ENCODE data around the gene PLK2. TPM values are rescaled to one million over a fixed set of nuclear protein-coding genes. Genes with fewer than 3 reads are reported as not detected.

The PLK2 gene
- total and polyA plus RNA-seq, 9 of the 15 experiments (the other 6 are each of a cell fraction or from before 2014, with no cell fraction given): 0.58 TPM; not detected in 8

DNA sequence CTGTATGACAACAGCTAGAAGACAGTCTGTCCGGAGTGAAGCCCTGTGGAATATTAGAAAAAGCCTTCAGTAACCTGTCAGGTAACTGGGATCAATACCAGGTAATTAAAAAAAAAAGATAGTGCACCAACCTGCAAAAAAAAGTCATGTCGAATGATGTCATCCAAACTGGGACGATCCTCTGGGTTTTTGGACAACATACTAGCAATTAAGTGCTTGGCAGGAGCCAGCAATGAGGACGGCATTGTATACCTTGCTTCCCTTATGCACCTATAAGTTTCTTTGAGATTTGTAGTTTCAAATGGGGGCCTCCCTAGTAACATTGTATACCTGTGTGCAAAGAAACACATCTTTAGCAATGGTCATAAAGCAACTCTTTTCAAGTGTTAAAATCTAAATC is 2.8 kb downstream of the PLK2 start:
- Histone ChIP-seq H3K9ac (ENCODE audit: insufficient read depth in 1 of 2, low read depth in 2 of 2, low read length in 2 of 2) (no peak overlapping the region), H3K4me2 (ENCODE audit: insufficient read depth, low read length) (no peak overlapping the region), H3K27ac (ENCODE audit: extremely low read depth, low read depth, low read length) (no peak overlapping the region), H3K9me3 (replicated peaks; ENCODE audit: control insufficient read depth, insufficient read depth, low read depth, low read length) (no peaks in the 10 kb centered on the region), H3K4me1 (replicated peaks in 1 of 2; ENCODE audit: control insufficient read depth in 2 of 2, insufficient read depth in 2 of 2, low read length in 2 of 2) (peaks cover 0 to 12% of the 10 kb centered on the region in 2 experiments; a peak in 1 of 5 replicates), H4K20me1 (replicated peaks; ENCODE audit: control insufficient read depth, insufficient read depth, low read length) (no peaks in the 10 kb centered on the region), H3K27me3 (ENCODE audit: control insufficient read depth in 2 of 2, insufficient read depth in 2 of 2, low read length in 2 of 2) (no peaks in the 10 kb centered on the region), H3K4me3 (no peak overlapping the region), H3K9me1 (ENCODE audit: control insufficient read depth, insufficient read depth, low read length) (no peaks in the 10 kb centered on the region), H2AFZ (ENCODE audit: low read depth, low read length) (no peak overlapping the region), H3K79me2 (ENCODE audit: control insufficient read depth, insufficient read depth, low read length) (no peaks in the 10 kb centered on the region), H3K36me3 (ENCODE audit: control insufficient read depth, insufficient read depth, low read length) (no peaks in the 10 kb centered on the region)
- POLR2A ChIA-PET: no interaction called here
- intact Hi-C loops (cut with micrococcal nuclease): no loop called here
- CTCF ChIA-PET (ENCODE audit: low intra/inter-chr PET ratio): no interaction called here
- TF ChIP-seq TCF3 (CRISPR knock-in tag; IDR thresholded peaks at IDR 0.05) (no peak), SP2 (IDR thresholded peaks at IDR 0.05; ENCODE audit: extremely low read depth, low read depth, low read length, poor library complexity, severe bottlenecking) (no peak), OTX1 (CRISPR knock-in tag; IDR thresholded peaks at IDR 0.05) (no peak), ZNF324 (CRISPR knock-in tag; IDR thresholded peaks at IDR 0.05) (no peak), E2F5 (CRISPR knock-in tag; IDR thresholded peaks at IDR 0.05) (no peak), NRF1 (conservative IDR thresholded peaks at IDR 0.05 in 1 of 2, IDR thresholded peaks at IDR 0.05 in 1 of 2) (no peak), IRF1 (CRISPR knock-in tag; IDR thresholded peaks at IDR 0.05; ENCODE audit: borderline replicate concordance) (no peak), SMARCA5 (IDR thresholded peaks at IDR 0.05) (no peak), SMAD2 (IDR thresholded peaks at IDR 0.05; ENCODE audit: low read depth, low read length) (no peak), PRPF4 (IDR thresholded peaks at IDR 0.05; ENCODE audit: insufficient read depth, low read depth, low read length, poor library complexity, severe bottlenecking) (no peak), ZNF444 (CRISPR knock-in tag; IDR thresholded peaks at IDR 0.05) (no peak), PTBP1 (IDR thresholded peaks at IDR 0.05; ENCODE audit: low read depth, low read length) (no peak), ZNF354B (CRISPR knock-in tag; IDR thresholded peaks at IDR 0.05) (no peak), NFXL1 (CRISPR knock-in tag; IDR thresholded peaks at IDR 0.05) (no peak), RBM39 (optimal IDR thresholded peaks at IDR 0.05; ENCODE audit: low read depth, low read length) (no peak), EP300 (IDR thresholded peaks at IDR 0.05; ENCODE audit: low read length) (no peak), BDP1 (IDR thresholded peaks at IDR 0.05; ENCODE audit: insufficient read depth, insufficient read length) (no peak), ZNF146 (CRISPR knock-in tag; IDR thresholded peaks at IDR 0.05; ENCODE audit: unreplicated experiment) (no peak)
- TF ChIP-seq, protein P1, sequence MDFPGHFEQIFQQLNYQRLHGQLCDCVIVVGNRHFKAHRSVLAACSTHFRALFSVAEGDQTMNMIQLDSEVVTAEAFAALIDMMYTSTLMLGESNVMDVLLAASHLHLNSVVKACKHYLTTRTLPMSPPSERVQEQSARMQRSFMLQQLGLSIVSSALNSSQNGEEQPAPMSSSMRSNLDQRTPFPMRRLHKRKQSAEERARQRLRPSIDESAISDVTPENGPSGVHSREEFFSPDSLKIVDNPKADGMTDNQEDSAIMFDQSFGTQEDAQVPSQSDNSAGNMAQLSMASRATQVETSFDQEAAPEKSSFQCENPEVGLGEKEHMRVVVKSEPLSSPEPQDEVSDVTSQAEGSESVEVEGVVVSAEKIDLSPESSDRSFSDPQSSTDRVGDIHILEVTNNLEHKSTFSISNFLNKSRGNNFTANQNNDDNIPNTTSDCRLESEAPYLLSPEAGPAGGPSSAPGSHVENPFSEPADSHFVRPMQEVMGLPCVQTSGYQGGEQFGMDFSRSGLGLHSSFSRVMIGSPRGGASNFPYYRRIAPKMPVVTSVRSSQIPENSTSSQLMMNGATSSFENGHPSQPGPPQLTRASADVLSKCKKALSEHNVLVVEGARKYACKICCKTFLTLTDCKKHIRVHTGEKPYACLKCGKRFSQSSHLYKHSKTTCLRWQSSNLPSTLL (IDR thresholded peaks at IDR 0.05): no peak
- TF ChIP-seq, protein P2, sequence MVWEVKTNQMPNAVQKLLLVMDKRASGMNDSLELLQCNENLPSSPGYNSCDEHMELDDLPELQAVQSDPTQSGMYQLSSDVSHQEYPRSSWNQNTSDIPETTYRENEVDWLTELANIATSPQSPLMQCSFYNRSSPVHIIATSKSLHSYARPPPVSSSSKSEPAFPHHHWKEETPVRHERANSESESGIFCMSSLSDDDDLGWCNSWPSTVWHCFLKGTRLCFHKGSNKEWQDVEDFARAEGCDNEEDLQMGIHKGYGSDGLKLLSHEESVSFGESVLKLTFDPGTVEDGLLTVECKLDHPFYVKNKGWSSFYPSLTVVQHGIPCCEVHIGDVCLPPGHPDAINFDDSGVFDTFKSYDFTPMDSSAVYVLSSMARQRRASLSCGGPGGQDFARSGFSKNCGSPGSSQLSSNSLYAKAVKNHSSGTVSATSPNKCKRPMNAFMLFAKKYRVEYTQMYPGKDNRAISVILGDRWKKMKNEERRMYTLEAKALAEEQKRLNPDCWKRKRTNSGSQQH (CRISPR knock-in tag; IDR thresholded peaks at IDR 0.05): no peak
- 0% methylated on average over 4 of the region's 4 CpGs for WGBS (ENCODE audit: insufficient coverage, low coverage, missing lambda C conversion rate)
- BruUV-seq (replicated peaks): no TSS peak
- in situ Hi-C loops (cut with MboI): loop anchor here (25.0 kb wide), 2 partner anchors 670 to 970 kb away; partner anchors contain the start of gene ACTBL2
- DNase-seq (ENCODE audit: extremely low read depth in 1 of 4, low spot score in 3 of 4) (no peak), FAIRE-seq (no peak), ATAC-seq (no peak)
